ENCODE results near the gene C10orf90.

Gene C10orf90

GRCh38 chr10:126387041-126387921 is 283.2 kb downstream of the C10orf90 start (continued):
- peak; percentile 76; the same call in 1 of the 2 replicates for TF ChIP-seq ZEB2 (tag by site-specific recombination; IDR thresholded peaks at IDR 0.05)
- TF ChIP-seq ZNF791 (tag by site-specific recombination; IDR thresholded peaks at IDR 0.05): no peak
- TF ChIP-seq ZNF280D (tag by site-specific recombination; IDR thresholded peaks at IDR 0.05): no peak
- no peak for TF ChIP-seq ZNF473 (tag by site-specific recombination; IDR thresholded peaks at IDR 0.05)
- TF ChIP-seq ZFP37 (tag by site-specific recombination; IDR thresholded peaks at IDR 0.05): 0 out of 2 replicates have a peak, but pooled peaks have one; percentile 11
- 0 out of 2 replicates have a peak, but pooled peaks have one; percentile 26 for TF ChIP-seq HIC1 (tag by site-specific recombination; IDR thresholded peaks at IDR 0.05)
- peak; percentile 64 for TF ChIP-seq ZBTB8A (tag by site-specific recombination; IDR thresholded peaks at IDR 0.05)
- TF ChIP-seq ZNF174 (tag by site-specific recombination; IDR thresholded peaks at IDR 0.05): no peak

- no peak overlapping the region for H3K4me3 ChIP-seq (ENCODE audit: low read depth, low read length)
- H3K4me1 ChIP-seq (ENCODE audit: control insufficient read depth, insufficient read depth, low read length): no peaks in the 10 kb centered on the region
- POLR2A ChIA-PET: no interaction called here
- no peak overlapping the region for H3K27ac ChIP-seq (ENCODE audit: extremely low read depth, low read depth, low read length)
- H3K36me3 ChIP-seq (ENCODE audit: control insufficient read depth in 2 of 2, insufficient read depth in 1 of 2, low read length in 2 of 2): no peaks in the 10 kb centered on the region
- CTCF ChIA-PET: interaction anchor here (0.7 to 1.6 kb wide), 4 partner anchors 13 to 777 kb away, joined by 3 to 4 read pairs (median 3); no protein-coding TSS in a partner anchor
- H3K9me3 ChIP-seq (ENCODE audit: control insufficient read depth, insufficient read depth, low read depth, low read length): peaks cover 3% of the 10 kb centered on the region
- TF ChIP-seq ZNF174 (tag by site-specific recombination; IDR thresholded peaks at IDR 0.05) (no peak), YY1 (tag by site-specific recombination; IDR thresholded peaks at IDR 0.05) (no peak), ZNF747 (tag by site-specific recombination; IDR thresholded peaks at IDR 0.05) (no peak), ZNF239 (tag by site-specific recombination; IDR thresholded peaks at IDR 0.05) (no peak)
These were observed 286.1 kb downstream of the C10orf90 start for GRCh38 chr10:126384269-126384873.

- Histone ChIP-seq H3K27ac (ENCODE audit: extremely low read depth, low read depth, low read length) (no peak overlapping the region), H3K4me1 (ENCODE audit: control insufficient read depth, insufficient read depth, low read length) (no peaks in the 10 kb centered on the region), H3K9me3 (ENCODE audit: control insufficient read depth, insufficient read depth, low read depth, low read length) (peaks cover 3% of the 10 kb centered on the region), H3K36me3 (ENCODE audit: control insufficient read depth in 2 of 2, insufficient read depth in 1 of 2, low read length in 2 of 2) (no peaks in the 10 kb centered on the region), H3K4me3 (ENCODE audit: low read depth, low read length) (no peak overlapping the region)
- CTCF ChIA-PET: interaction anchor here (0.7 kb wide), 1 partner anchor 60 kb away, joined by 3 read pairs; no protein-coding TSS in a partner anchor
- no peak for TF ChIP-seq ZNF510 (tag by site-specific recombination; IDR thresholded peaks at IDR 0.05; ENCODE audit: insufficient replicate concordance)
- TF ChIP-seq ZBTB6 (tag by site-specific recombination; IDR thresholded peaks at IDR 0.05): no peak
- TF ChIP-seq AEBP2 (tag by site-specific recombination; IDR thresholded peaks at IDR 0.05; ENCODE audit: borderline replicate concordance): no peak
- POLR2A ChIA-PET: no interaction called here
These were observed 290.0 kb downstream of the C10orf90 start for GRCh38 chr10:126380352-126381076.

All from HEK293 (cell line).